Measurements from ENCODE around the gene CACNA1H. TPM values are rescaled to one million over a fixed set of nuclear protein-coding genes. Genes with fewer than 3 reads are reported as not detected.
A peak's percentile ranks its signal among the peaks of the same experiment; 100 is the strongest.

Gene CACNA1H
- total and polyA plus RNA-seq, 2 of the 8 experiments (the other 6 are each of a cell fraction or from before 2014, with no cell fraction given), result 14.0 to 28.7 TPM

- Histone ChIP-seq H3K9me3 (ENCODE audit: insufficient read depth in 2 of 2, low read depth in 1 of 2, low read length in 1 of 2) (peaks cover 0 to 2% of the 10 kb centered on the region in 2 experiments; a peak in 2 of 4 replicates), H3K23ac (ENCODE audit: insufficient read length) (no peak overlapping the region), H3K9ac (replicated peaks in 1 of 4; ENCODE audit: extremely low read depth in 1 of 4, low read depth in 3 of 4, low read length in 3 of 4) (no peak overlapping the region; a peak in 1 of 7 replicates), H2BK15ac (ENCODE audit: low read length) (0 out of 2 replicates have a peak overlapping the region, but pooled peaks have one; percentile 20), H3K18ac (ENCODE audit: extremely low read depth, low read length) (no peak overlapping the region), H2BK5ac (ENCODE audit: low read depth, low read length) (0 out of 2 replicates have a peak overlapping the region, but pooled peaks have one; percentile 6), H2BK120ac (replicated peaks; ENCODE audit: low read depth, low read length) (no peak overlapping the region), H3K4me1 (replicated peaks in 1 of 4; ENCODE audit: control insufficient read depth in 3 of 4, insufficient read depth in 4 of 4, low read length in 3 of 4) (peaks cover 0 to 5% (median 2%) of the 10 kb centered on the region in 4 experiments; a peak in 3 of 7 replicates), H3K36me3 (ENCODE audit: control insufficient read depth in 2 of 4, insufficient read depth in 4 of 4, low read length in 3 of 4) (no peaks in the 10 kb centered on the region; a peak in 1 of 8 replicates), H2BK12ac (ENCODE audit: low read depth, low read length) (no peak overlapping the region; the same call in 1 of the 2 replicates), H3K4me2 (ENCODE audit: insufficient read depth in 1 of 2, low read depth in 2 of 2, low read length in 2 of 2) (no peak overlapping the region), H3K14ac (ENCODE audit: insufficient read length) (no peak overlapping the region), H2BK20ac (ENCODE audit: low read length) (no peak overlapping the region), H4K8ac (ENCODE audit: extremely low read depth, insufficient read depth, low read length) (no peak overlapping the region), H3K23me2 (ENCODE audit: low read depth, low read length) (peaks cover 3% of the 10 kb centered on the region; the same call in 1 of the 2 replicates), H3K27me3 (replicated peaks in 1 of 4; ENCODE audit: control insufficient read depth in 3 of 4, extremely low read depth in 1 of 4, insufficient read depth in 3 of 4, low read length in 3 of 4) (peaks cover 0 to 21% (median 11%) of the 10 kb centered on the region in 4 experiments; a peak in 5 of 7 replicates), H3K56ac (replicated peaks; ENCODE audit: insufficient read length, low read depth, low read length) (no peak overlapping the region), H3K27ac (ENCODE audit: low read depth, low read length) (no peak overlapping the region), H4K5ac (ENCODE audit: insufficient read length, low read depth, low read length) (no peak overlapping the region), H4K20me1 (replicated peaks in 1 of 2; ENCODE audit: control insufficient read depth in 1 of 2, insufficient read depth in 2 of 2, low read length in 2 of 2) (peaks cover 0 to 7% of the 10 kb centered on the region in 2 experiments), H4K91ac (replicated peaks; ENCODE audit: insufficient read length, low read length) (peak overlapping the region; percentile 39), H3K79me2 (ENCODE audit: control insufficient read depth in 1 of 2, insufficient read depth in 2 of 2, low read length in 2 of 2) (no peaks in the 10 kb centered on the region), H3K79me1 (ENCODE audit: low read depth, low read length) (no peaks in the 10 kb centered on the region; the same call in 1 of the 2 replicates), H3K4ac (replicated peaks; ENCODE audit: insufficient read length, low read depth, low read length) (no peak overlapping the region), H3K4me3 (ENCODE audit: extremely low read depth in 1 of 4, insufficient read depth in 2 of 4, low read depth in 3 of 4, low read length in 4 of 4) (no peak overlapping the region), H2AK5ac (ENCODE audit: low read depth, low read length) (no peak overlapping the region; the same call in 1 of the 2 replicates), H2AFZ (ENCODE audit: low read length) (no peak overlapping the region)
- DNase-seq (ENCODE audit: low read depth in 1 of 2, low spot score in 2 of 2), result no peak
- ChIA-PET CTCF (ENCODE audit: partially characterized antibody) (interaction anchor here (0.9 kb wide), 1 partner anchor 37 kb away, joined by 3 read pairs; no protein-coding TSS in a partner anchor), POLR2A (ENCODE audit: partially characterized antibody) (no interaction called here)
- FAIRE-seq, result peak; percentile 19
- WGBS, 2 experiments (ENCODE audit: extremely low coverage in 1 of 2, insufficient coverage in 1 of 2, insufficient read length in 1 of 2, insufficient replicate concordance in 2 of 2, low coverage in 1 of 2, low lambda C conversion rate in 2 of 2, missing lambda C conversion rate in 1 of 2), result 84% methylated on average over 16 of the region's 16 CpGs; no CpG with 5 or more reads in 1 of the 2 experiments
- TF ChIP-seq JUN (IDR thresholded peaks at IDR 0.05; ENCODE audit: low read depth, low read length) (no peak), KDM5A (IDR thresholded peaks at IDR 0.05; ENCODE audit: low read length) (no peak)
Measured at GRCh38 chr16:1264345-1265089, 111.6 kb downstream of the CACNA1H start.
